GM12878 (cell line): ENCODE data around the gene OR52I2. TPM values are rescaled to one million over a fixed set of nuclear protein-coding genes. Genes with fewer than 3 reads are reported as not detected.

ENCODE experiments used
- CBX5 ChIP-seq: sonication (generic); IDR thresholded peaks from 2 replicates; pipeline ENCODE4 v1.6.1; 2016; ENCODE audit warnings: low read depth, moderate library complexity, mild to moderate bottlenecking, inconsistent platforms
- CHD2 ChIP-seq: IDR thresholded peaks from 2 replicates; pipeline ENCODE4 v1.6.1; 2011; ENCODE audit warnings: low read depth, low read length, improper control_type of control experiment, borderline replicate concordance
- JUNB ChIP-seq: IDR thresholded peaks from 2 replicates; pipeline ENCODE4 v1.6.1; 2016; ENCODE audit warnings: antibody characterized with exemption, mild to moderate bottlenecking
- KAT2A ChIP-seq: conservative IDR thresholded peaks from 2 replicates; pipeline ENCODE4 v1.6.1; 2011; ENCODE audit warnings: low read depth, low read length; ENCODE audit not compliant: control insufficient read depth
- LARP7 ChIP-seq: fragments of 450-650 bp; IDR thresholded peaks from 2 replicates; pipeline ENCODE4 v1.6.1; 2017; ENCODE audit warnings: mild to moderate bottlenecking
- POLR2A ChIP-seq: IDR thresholded peaks from 2 replicates; pipeline ENCODE4 v1.6.1; 2011; ENCODE audit warnings: low read depth, mild to moderate bottlenecking, low read length
- RAD21 ChIP-seq: IDR thresholded peaks from 2 replicates; pipeline ENCODE4 v1.6.1; 2011; ENCODE audit warnings: mild to moderate bottlenecking, low read depth, low read length, moderate library complexity; ENCODE audit not compliant: insufficient read depth
- RB1 ChIP-seq: fragments of 450-650 bp; formaldehyde crosslinking; IDR thresholded peaks from 2 replicates; pipeline ENCODE4 v1.6.1; 2017; ENCODE audit warnings: mild to moderate bottlenecking, borderline replicate concordance
- RBBP5 ChIP-seq: fragments of 200-600 bp; sonication (generic); conservative IDR thresholded peaks from 2 replicates; pipeline ENCODE4 v1.6.1; 2016
- RUNX3 ChIP-seq: IDR thresholded peaks from 2 replicates; pipeline ENCODE4 v1.6.1; 2012; ENCODE audit warnings: low read length, inconsistent platforms
- SMC3 ChIP-seq: IDR thresholded peaks from 2 replicates; pipeline ENCODE4 v1.6.1; 2011; ENCODE audit warnings: low read length, improper control_type of control experiment, borderline replicate concordance
- STAT1 ChIP-seq: fragments of 450-650 bp; conservative IDR thresholded peaks from 2 replicates; pipeline ENCODE4 v1.6.1; 2014; ENCODE audit warnings: antibody characterized with exemption, mild to moderate bottlenecking
- TCF12 ChIP-seq: IDR thresholded peaks from 2 replicates; pipeline ENCODE4 v1.6.1; 2011; ENCODE audit warnings: low read depth, mild to moderate bottlenecking, low read length
- ZNF217 ChIP-seq: fragments of 450-650 bp; IDR thresholded peaks from 2 replicates; pipeline ENCODE4 v1.6.1; 2017; ENCODE audit warnings: antibody characterized with exemption, mild to moderate bottlenecking
- polyA plus RNA-seq, 11 experiments: library from polyadenylated mRNA; depleted of rRNA in 4 of 11; unstranded in 6 of 11; stranded (reverse) in 5 of 11; fragments of >200 nt; fragmentation: Nextera tagmentation in 4 of 11; fragmentation: Illumina TruSeq in 1 of 11; extraction: Ambion mirVana in 4 of 11; extraction: Trizol in 1 of 11; gene quantifications; 1 replicate in 1 of 11; 2 replicates in 10 of 11; pipeline versions ENCODE4 v1.2.1 to v1.2.3, GENCODE V29; 2011 to 2016; ENCODE audit warnings: inconsistent platforms in 2 of 11, missing spikeins in 2 of 11, low read depth in 1 of 11
- total RNA-seq, 4 experiments: library from RNA; depleted of rRNA in 3 of 4; stranded (reverse); fragments of >200 nt in 3 of 4; fragmentation: Illumina TruSeq in 1 of 4; extraction: Trizol in 1 of 4; gene quantifications; 2 replicates each; pipeline versions ENCODE4 v1.2.1 to v1.2.3, GENCODE V29; 2013 to 2021
- TF ChIP-seq, protein P1 (sequence below): fragments of 450-650 bp; IDR thresholded peaks from 2 replicates; pipeline ENCODE4 v1.6.1; 2017; ENCODE audit warnings: mild to moderate bottlenecking
- TF ChIP-seq, protein P2 (sequence below): IDR thresholded peaks from 2 replicates; pipeline ENCODE4 v1.6.1; 2011; ENCODE audit warnings: low read depth, mild to moderate bottlenecking, low read length, moderate library complexity, borderline replicate concordance; ENCODE audit errors: extremely low read depth
- TF ChIP-seq, protein P3 (sequence below): fragments of 450-650 bp; conservative IDR thresholded peaks from 2 replicates; pipeline ENCODE4 v1.6.1; 2017; ENCODE audit warnings: mild to moderate bottlenecking, moderate library complexity
- TF ChIP-seq, protein P4 (sequence below): fragments of 450-650 bp; formaldehyde crosslinking; IDR thresholded peaks from 2 replicates; pipeline ENCODE4 v1.4.0; 2020; ENCODE audit warnings: mild to moderate bottlenecking, moderate library complexity

The OR52I2 gene
- total and polyA plus RNA-seq, 10 of the 15 experiments (the other 5 are each of a cell fraction or from before 2014, with no cell fraction given), result 0.04 to 0.05 TPM; not detected in 8

DNA sequence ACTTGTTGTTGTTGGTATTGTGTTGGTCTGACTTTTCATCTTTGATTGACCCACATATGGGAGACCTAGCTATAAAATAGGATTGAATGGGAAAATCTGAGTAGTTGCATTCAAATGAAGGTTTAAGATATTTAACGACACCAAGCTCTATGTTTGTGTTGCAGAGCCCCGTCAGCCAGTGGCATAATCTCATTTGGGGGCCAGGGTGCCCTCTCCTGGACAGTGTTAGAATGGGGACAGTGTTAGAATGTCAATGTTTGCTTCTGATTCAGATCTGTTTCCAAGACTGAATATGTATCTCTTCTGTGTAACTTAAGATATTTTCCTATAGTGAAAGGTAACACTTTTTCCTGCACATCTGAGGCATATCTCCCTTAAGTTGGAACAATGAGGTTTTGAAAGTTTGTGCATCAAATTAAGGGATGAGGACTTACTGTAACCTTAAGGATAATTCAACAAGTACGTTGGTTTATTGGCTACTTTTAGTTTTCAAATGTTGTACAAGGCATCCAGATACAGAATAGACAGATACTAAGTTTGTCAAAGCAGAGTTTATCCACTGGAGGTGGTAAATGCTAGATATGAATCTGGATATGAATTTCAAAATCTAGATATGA lies 41.8 kb upstream of the OR52I2 start (continued):
- TF ChIP-seq, protein P1, sequence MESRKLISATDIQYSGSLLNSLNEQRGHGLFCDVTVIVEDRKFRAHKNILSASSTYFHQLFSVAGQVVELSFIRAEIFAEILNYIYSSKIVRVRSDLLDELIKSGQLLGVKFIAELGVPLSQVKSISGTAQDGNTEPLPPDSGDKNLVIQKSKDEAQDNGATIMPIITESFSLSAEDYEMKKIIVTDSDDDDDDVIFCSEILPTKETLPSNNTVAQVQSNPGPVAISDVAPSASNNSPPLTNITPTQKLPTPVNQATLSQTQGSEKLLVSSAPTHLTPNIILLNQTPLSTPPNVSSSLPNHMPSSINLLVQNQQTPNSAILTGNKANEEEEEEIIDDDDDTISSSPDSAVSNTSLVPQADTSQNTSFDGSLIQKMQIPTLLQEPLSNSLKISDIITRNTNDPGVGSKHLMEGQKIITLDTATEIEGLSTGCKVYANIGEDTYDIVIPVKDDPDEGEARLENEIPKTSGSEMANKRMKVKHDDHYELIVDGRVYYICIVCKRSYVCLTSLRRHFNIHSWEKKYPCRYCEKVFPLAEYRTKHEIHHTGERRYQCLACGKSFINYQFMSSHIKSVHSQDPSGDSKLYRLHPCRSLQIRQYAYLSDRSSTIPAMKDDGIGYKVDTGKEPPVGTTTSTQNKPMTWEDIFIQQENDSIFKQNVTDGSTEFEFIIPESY, result no peak
- TF ChIP-seq RAD21, result peak; percentile 57
- TF ChIP-seq CBX5, result no peak
- TF ChIP-seq, protein P2, sequence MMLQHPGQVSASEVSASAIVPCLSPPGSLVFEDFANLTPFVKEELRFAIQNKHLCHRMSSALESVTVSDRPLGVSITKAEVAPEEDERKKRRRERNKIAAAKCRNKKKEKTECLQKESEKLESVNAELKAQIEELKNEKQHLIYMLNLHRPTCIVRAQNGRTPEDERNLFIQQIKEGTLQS, result no peak
- TF ChIP-seq JUNB, result no peak
- TF ChIP-seq ZNF217, result no peak
- no peak for TF ChIP-seq STAT1
- TF ChIP-seq, protein P3, sequence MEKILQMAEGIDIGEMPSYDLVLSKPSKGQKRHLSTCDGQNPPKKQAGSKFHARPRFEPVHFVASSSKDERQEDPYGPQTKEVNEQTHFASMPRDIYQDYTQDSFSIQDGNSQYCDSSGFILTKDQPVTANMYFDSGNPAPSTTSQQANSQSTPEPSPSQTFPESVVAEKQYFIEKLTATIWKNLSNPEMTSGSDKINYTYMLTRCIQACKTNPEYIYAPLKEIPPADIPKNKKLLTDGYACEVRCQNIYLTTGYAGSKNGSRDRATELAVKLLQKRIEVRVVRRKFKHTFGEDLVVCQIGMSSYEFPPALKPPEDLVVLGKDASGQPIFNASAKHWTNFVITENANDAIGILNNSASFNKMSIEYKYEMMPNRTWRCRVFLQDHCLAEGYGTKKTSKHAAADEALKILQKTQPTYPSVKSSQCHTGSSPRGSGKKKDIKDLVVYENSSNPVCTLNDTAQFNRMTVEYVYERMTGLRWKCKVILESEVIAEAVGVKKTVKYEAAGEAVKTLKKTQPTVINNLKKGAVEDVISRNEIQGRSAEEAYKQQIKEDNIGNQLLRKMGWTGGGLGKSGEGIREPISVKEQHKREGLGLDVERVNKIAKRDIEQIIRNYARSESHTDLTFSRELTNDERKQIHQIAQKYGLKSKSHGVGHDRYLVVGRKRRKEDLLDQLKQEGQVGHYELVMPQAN, result no peak
- TF ChIP-seq RB1, result no peak
- no peak for TF ChIP-seq TCF12
- TF ChIP-seq RBBP5, result no peak
- TF ChIP-seq, protein P4, sequence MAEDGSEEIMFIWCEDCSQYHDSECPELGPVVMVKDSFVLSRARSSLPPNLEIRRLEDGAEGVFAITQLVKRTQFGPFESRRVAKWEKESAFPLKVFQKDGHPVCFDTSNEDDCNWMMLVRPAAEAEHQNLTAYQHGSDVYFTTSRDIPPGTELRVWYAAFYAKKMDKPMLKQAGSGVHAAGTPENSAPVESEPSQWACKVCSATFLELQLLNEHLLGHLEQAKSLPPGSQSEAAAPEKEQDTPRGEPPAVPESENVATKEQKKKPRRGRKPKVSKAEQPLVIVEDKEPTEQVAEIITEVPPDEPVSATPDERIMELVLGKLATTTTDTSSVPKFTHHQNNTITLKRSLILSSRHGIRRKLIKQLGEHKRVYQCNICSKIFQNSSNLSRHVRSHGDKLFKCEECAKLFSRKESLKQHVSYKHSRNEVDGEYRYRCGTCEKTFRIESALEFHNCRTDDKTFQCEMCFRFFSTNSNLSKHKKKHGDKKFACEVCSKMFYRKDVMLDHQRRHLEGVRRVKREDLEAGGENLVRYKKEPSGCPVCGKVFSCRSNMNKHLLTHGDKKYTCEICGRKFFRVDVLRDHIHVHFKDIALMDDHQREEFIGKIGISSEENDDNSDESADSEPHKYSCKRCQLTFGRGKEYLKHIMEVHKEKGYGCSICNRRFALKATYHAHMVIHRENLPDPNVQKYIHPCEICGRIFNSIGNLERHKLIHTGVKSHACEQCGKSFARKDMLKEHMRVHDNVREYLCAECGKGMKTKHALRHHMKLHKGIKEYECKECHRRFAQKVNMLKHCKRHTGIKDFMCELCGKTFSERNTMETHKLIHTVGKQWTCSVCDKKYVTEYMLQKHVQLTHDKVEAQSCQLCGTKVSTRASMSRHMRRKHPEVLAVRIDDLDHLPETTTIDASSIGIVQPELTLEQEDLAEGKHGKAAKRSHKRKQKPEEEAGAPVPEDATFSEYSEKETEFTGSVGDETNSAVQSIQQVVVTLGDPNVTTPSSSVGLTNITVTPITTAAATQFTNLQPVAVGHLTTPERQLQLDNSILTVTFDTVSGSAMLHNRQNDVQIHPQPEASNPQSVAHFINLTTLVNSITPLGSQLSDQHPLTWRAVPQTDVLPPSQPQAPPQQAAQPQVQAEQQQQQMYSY (CRISPR knock-in tag), result no peak
- TF ChIP-seq RUNX3, result no peak
- TF ChIP-seq LARP7, result no peak
- TF ChIP-seq SMC3, result peak; percentile 75
- no peak for TF ChIP-seq CHD2
- TF ChIP-seq KAT2A, result no peak
- TF ChIP-seq POLR2A, result no peak
